Smooth muscle cell of the brain vasculature (primary cell): Measurements from ENCODE around the gene ESPL1.

Experiments
- DNase-seq: peaks from one replicate; pipeline ENCODE4 v3.0.0-alpha.2; 2012; ENCODE audit warnings: low read depth, low spot score

The ESPL1 gene

DNA sequence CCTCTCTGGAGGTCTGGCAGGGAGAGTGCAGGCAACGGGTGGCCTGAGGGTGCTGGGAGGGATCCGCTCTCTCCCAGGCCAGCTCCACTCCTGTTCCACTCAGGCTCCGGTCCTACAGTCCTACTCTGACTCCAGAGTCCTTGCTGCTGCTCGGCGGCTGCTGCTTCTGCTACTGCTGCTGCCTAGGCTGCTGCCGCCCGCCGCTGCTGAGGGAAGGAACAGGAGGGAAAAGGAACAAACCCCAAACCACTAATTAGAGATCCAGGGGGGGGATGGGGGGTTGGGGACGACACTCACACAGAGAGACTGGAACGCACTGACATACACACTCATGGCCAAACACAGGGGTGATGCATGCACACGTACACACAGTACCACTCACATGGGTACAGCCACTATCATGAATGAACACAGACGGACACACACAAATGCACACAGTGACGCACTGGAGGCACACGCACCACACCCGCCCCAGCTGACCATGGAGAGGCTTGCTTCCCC lies 68.1 kb downstream of the ESPL1 start, which contains the start of gene SP7:
Gene SP7 (minus strand): TSS at position 174 of the 501 bp plus-strand sequence. CDS start 708 bp downstream, outside the sequence.
- no peak for DNase-seq

- no peak for DNase-seq
Observed at GRCh38 chr12:53338017-53338416, 69.9 kb downstream of the ESPL1 start.

DNA sequence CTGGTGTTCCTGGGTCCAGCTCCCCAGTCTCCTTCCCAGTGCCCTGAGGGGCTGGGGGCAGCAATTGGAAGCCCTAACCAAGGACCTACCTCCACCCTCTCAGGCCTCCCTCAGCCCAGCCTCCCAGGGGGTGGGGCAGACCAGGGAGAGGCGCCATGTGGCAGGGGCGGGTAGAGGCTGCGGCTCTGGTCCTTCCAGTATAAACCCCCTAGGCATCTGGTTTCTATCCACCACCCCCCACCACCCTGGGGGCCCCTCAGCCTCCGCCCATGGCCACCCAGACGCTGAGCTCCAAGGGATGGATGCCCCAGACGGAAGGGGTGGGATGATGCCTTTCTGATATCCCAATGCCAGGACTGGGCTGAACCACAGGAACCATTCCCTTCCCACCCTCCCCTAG lies 70.8 kb downstream of the ESPL1 start:
- DNase-seq, result no peak

GRCh38 chr12:53340398-53340797 lies 72.3 kb downstream of the ESPL1 start:
- no peak for DNase-seq
